Transverse colon (tissue), 4 donors: ENCODE data around the gene FAM228B. TPM values are rescaled to one million over a fixed set of nuclear protein-coding genes. Genes with fewer than 3 reads are reported as not detected.
"Not testable (repeated sequence)": the region's sequence is repeated elsewhere in the genome, so short reads cannot be mapped to it uniquely, and the experiment has no call there.

Source experiments
- DNase-seq: peaks from one replicate; pipeline ENCODE4 v3.0.0-alpha.2; 2019
- H3K27ac ChIP-seq, 4 donors: fragments of 200-600 bp; sonication (generic); 2 replicates each; pipeline ENCODE4 v1.5.1; 2016 to 2018; ENCODE audit warnings: inconsistent platforms in 4 of 4
- H3K27me3 ChIP-seq: fragments of 200-600 bp; sonication (generic); 2 replicates; pipeline ENCODE4 v1.5.1; 2017; ENCODE audit warnings: inconsistent platforms
- H3K36me3 ChIP-seq, 4 donors: fragments of 200-600 bp; sonication (generic); 2 replicates each; pipeline ENCODE4 v1.5.1; 2017 to 2019; ENCODE audit warnings: inconsistent platforms in 4 of 4
- H3K4me1 ChIP-seq, 4 donors: fragments of 200-600 bp; sonication (generic); 2 replicates each; pipeline ENCODE4 v1.5.1; 2017 to 2020; ENCODE audit warnings: inconsistent platforms in 4 of 4
- H3K4me3 ChIP-seq, 4 donors: fragments of 200-600 bp; sonication (generic); 1 replicate in 1 of 4; 2 replicates in 3 of 4; pipeline versions ENCODE4 v1.5.1 to v1.6.1; 2017 to 2019; ENCODE audit warnings: inconsistent platforms in 4 of 4
- H3K9me3 ChIP-seq, 2 donors: fragments of 200-600 bp; sonication (generic); 2 replicates each; pipeline ENCODE4 v1.5.1; 2017 to 2019; ENCODE audit warnings: inconsistent platforms in 2 of 2
- CTCF ChIP-seq, 5 experiments: fragments of 200-600 bp in 3 of 5; fragments of 450-650 bp in 2 of 5; sonication (generic) in 3 of 5; IDR thresholded peaks; 1 replicate in 2 of 5; 2 replicates in 3 of 5; pipeline ENCODE4 v1.5.1; 2016 to 2017; ENCODE audit warnings: antibody characterized with exemption in 5 of 5, inconsistent platforms in 3 of 5, mild to moderate bottlenecking in 2 of 5, moderate library complexity in 1 of 5
- EP300 ChIP-seq: sonication (generic); formaldehyde crosslinking; IDR thresholded peaks from one replicate; pipeline ENCODE4 v1.6.1; 2017; ENCODE audit warnings: antibody characterized with exemption, low read depth
- POLR2A ChIP-seq: fragments of 450-650 bp; IDR thresholded peaks from one replicate; pipeline ENCODE4 v1.6.1; 2016; ENCODE audit warnings: antibody characterized with exemption, mild to moderate bottlenecking, moderate library complexity
- POLR2AphosphoS5 ChIP-seq, 3 donors: sonication (generic); formaldehyde crosslinking; IDR thresholded peaks; one replicate each; pipeline ENCODE4 v1.6.1; 2016; ENCODE audit warnings: antibody characterized with exemption in 3 of 3
- WGBS, 2 donors: methylation state at CpG; one replicate each; pipeline ENCODE4 v1.1.5; 2018; ENCODE audit warnings: low coverage in 1 of 2; 5-methylcytosine and 5-hydroxymethylcytosine counted together
- in situ Hi-C, 4 donors: fragments of 200-750 bp; cut with MboI; loops; one replicate each; pipeline versions ENCODE4 v1.15.0 to v1.15.1; 2017; ENCODE audit warnings: low sequenced_read_pairs in 3 of 4, low pct_ligation_motif_present in 1 of 4, low pct_unique_long_range_greater_than_20kb in 1 of 4
- intact Hi-C: fragments of 100-400 bp; cut with DNase I; formaldehyde crosslinking; loops from one replicate; pipeline ENCODE4 v1.15.1; 2023; ENCODE audit warnings: low total_unique reads
- total RNA-seq, 4 donors: library from RNA; depleted of rRNA; stranded (reverse); fragments of >200 nt; gene quantifications; one replicate each; pipeline ENCODE4 v1.1.0, GENCODE V29; 2016

The FAM228B gene
- total RNA-seq, 4 donors from 2014 or later: 0.75 to 17.8 (median 3.9) TPM

GRCh38 chr2:24191156-24191555 is 67.9 kb downstream of the FAM228B start:
- WGBS, 2 donors: 81 to 89% methylated on average over 6 to 7 of the region's 9 CpGs
- no peaks in the 10 kb centered on the region for H3K36me3 ChIP-seq
- H3K4me1 ChIP-seq: no peaks in the 10 kb centered on the region
- H3K27me3 ChIP-seq: no peaks in the 10 kb centered on the region
- H3K9me3 ChIP-seq: no peaks in the 10 kb centered on the region
- H3K27ac ChIP-seq: no peak overlapping the region
- intact Hi-C loops: no loop called here
- H3K4me3 ChIP-seq: no peak overlapping the region
- DNase-seq: no peak
- in situ Hi-C loops: no loop called here
- no peak for TF ChIP-seq CTCF (IDR thresholded peaks at IDR 0.05)
- no peak for TF ChIP-seq EP300

GRCh38 chr2:24191848-24192247 is 68.6 kb downstream of the FAM228B start:
- Histone ChIP-seq H3K4me1 (no peaks in the 10 kb centered on the region), H3K27ac (no peak overlapping the region), H3K4me3 (no peak overlapping the region), H3K9me3 (no peaks in the 10 kb centered on the region), H3K27me3 (no peaks in the 10 kb centered on the region), H3K36me3 (no peaks in the 10 kb centered on the region)
- TF ChIP-seq CTCF (IDR thresholded peaks at IDR 0.05): no peak
- in situ Hi-C loops (no loop called here), intact Hi-C loops (no loop called here)
- 60 to 62% methylated on average over 1 to 5 of the region's 5 CpGs for WGBS, 2 donors
- no peak for DNase-seq

DNA sequence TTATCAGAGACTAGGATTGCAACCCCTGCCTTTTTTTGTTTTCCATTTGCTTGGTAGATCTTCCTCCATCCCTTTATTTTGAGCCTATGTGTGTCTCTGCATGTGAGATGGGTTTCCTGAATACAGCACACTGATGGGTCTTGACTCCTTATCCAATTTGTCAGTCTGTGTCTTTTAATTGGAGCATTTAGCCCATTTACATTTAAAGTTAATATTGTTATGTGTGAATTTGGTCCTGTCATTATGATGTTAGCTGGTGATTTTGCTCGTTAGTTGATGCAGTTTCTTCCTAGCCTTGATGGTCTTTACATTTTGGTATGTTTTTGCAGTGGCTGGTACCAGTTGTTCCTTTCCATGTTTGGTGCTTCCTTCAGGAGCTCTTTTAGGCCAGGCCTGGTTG is 73.9 kb downstream of the FAM228B start:
- H3K4me3 ChIP-seq, intact Hi-C loops, H3K4me1 ChIP-seq, H3K27me3 ChIP-seq, in situ Hi-C loops, H3K36me3 ChIP-seq, H3K27ac ChIP-seq, DNase-seq, H3K9me3 ChIP-seq: not testable (repeated sequence)
- 92% methylated on average over 1 of the region's 1 CpG; no CpG with 5 or more reads in 1 of the 2 donors for WGBS, 2 donors

DNA sequence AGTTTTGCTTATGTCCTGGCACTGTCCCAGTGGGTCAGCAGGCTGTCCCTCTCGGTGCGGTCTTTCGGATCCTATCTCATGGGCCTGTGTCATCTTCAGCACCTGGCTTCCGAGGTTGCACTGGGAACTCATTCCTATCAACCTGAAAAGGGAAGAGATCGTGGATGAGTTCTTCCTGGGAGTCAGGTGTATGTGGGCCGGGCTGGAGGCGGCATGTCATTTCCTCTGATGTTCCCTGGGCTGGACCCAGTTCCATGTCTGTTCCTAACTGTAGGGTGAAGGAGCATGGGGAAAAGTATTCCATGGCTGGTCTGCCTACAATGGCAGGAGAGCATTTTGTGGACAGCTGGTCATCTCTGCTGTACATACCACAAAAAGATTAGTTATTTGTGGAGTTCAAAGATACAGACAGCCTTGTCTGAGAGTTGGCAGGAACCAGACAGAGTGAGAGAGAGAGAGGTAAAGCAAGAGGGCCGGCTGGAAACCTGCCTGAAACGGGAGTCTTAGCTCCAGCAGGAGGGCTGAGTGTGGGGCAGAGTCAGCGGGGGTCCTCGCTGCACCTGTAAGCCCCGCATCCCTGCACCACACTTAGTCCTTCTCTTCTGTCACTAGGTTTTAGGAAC is 76.8 kb downstream of the FAM228B start:
- WGBS, 2 donors: 90% methylated on average over 12 of the region's 12 CpGs; no CpG with 5 or more reads in 1 of the 2 donors
- intact Hi-C loops: no loop called here
- no peaks in the 10 kb centered on the region for H3K27me3 ChIP-seq
- no peak for DNase-seq
- no peak for TF ChIP-seq POLR2AphosphoS5 (IDR thresholded peaks at IDR 0.05)
- TF ChIP-seq POLR2A: no peak
- no peak for TF ChIP-seq CTCF (IDR thresholded peaks at IDR 0.05)
- no peak for TF ChIP-seq EP300
- peaks cover 0 to 16% (median 5%) of the 10 kb centered on the region in 4 donors for H3K36me3 ChIP-seq
- H3K9me3 ChIP-seq: no peaks in the 10 kb centered on the region
- H3K4me1 ChIP-seq: no peaks in the 10 kb centered on the region
- H3K4me3 ChIP-seq: no peak overlapping the region
- H3K27ac ChIP-seq: no peak overlapping the region
- in situ Hi-C loops: no loop called here

- Histone ChIP-seq H3K9me3 (no peaks in the 10 kb centered on the region), H3K27ac (no peak overlapping the region), H3K4me1 (no peaks in the 10 kb centered on the region), H3K4me3 (no peak overlapping the region), H3K27me3 (no peaks in the 10 kb centered on the region), H3K36me3 (peaks cover 0 to 16% (median 7%) of the 10 kb centered on the region in 4 donors)
- intact Hi-C loops (no loop called here), in situ Hi-C loops (no loop called here)
- 83 to 96% methylated on average over 1 to 3 of the region's 3 CpGs for WGBS, 2 donors
- DNase-seq: no peak
- no peak for TF ChIP-seq POLR2AphosphoS5 (IDR thresholded peaks at IDR 0.05)
- no peak for TF ChIP-seq EP300
- TF ChIP-seq POLR2A: no peak
- no peak for TF ChIP-seq CTCF (IDR thresholded peaks at IDR 0.05)
Observed at GRCh38 chr2:24200799-24201198, 77.5 kb downstream of the FAM228B start.
